Measurements from ENCODE around the gene NR6A1.

DNA sequence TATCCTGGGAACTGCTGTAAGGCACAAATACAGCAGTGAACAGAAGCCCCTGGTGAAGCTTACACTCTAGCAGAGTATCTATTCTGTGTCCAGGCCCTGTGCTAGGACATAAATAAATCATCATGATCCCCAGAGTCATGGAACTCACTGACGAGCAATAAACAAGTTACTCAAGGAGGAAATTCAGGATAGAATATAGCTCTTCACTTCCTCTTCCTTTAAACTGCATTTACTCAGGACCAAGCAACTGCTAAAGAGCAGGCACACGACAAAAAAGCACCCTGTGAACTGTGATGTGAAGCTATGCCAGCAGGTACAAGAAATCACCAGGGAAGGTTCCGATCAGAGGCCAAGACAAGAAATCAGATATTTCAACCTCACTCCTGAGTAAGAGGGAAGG is 216.1 kb downstream of the NR6A1 start:
- TF ChIP-seq, protein P1, sequence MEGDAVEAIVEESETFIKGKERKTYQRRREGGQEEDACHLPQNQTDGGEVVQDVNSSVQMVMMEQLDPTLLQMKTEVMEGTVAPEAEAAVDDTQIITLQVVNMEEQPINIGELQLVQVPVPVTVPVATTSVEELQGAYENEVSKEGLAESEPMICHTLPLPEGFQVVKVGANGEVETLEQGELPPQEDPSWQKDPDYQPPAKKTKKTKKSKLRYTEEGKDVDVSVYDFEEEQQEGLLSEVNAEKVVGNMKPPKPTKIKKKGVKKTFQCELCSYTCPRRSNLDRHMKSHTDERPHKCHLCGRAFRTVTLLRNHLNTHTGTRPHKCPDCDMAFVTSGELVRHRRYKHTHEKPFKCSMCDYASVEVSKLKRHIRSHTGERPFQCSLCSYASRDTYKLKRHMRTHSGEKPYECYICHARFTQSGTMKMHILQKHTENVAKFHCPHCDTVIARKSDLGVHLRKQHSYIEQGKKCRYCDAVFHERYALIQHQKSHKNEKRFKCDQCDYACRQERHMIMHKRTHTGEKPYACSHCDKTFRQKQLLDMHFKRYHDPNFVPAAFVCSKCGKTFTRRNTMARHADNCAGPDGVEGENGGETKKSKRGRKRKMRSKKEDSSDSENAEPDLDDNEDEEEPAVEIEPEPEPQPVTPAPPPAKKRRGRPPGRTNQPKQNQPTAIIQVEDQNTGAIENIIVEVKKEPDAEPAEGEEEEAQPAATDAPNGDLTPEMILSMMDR (conservative IDR thresholded peaks at IDR 0.05; ENCODE audit: low read length): no peak
- TF ChIP-seq EZH2phosphoT487 (IDR thresholded peaks at IDR 0.05; ENCODE audit: borderline replicate concordance): no peak

Measured in Loucy (cell line).